Mesenchymal stem cell (in vitro differentiated cells and primary cell): Measurements from ENCODE around the gene RAB6A.

Experiments used
- DNase-seq: peaks from one replicate; pipeline ENCODE4 v3.0.0-alpha.2; 2013
- H2AFZ ChIP-seq: one replicate; pipeline ENCODE4 v1.6.1; 2013; ENCODE audit warnings: low read depth, mild to moderate bottlenecking, control low read depth, inconsistent platforms, low read length, moderate library complexity
- H2AK5ac ChIP-seq: 2 replicates; pipeline ENCODE4 v1.6.1; 2013; ENCODE audit warnings: low read length, moderate library complexity, mild to moderate bottlenecking, inconsistent platforms; ENCODE audit not compliant: severe bottlenecking
- H2BK120ac ChIP-seq: one replicate; pipeline ENCODE4 v1.6.1; 2013; ENCODE audit warnings: low read depth, mild to moderate bottlenecking, inconsistent platforms, low read length, moderate library complexity
- H2BK12ac ChIP-seq, 2 experiments: one replicate each; pipeline ENCODE4 v1.6.1; 2013; ENCODE audit warnings: inconsistent platforms in 2 of 2, low read length in 2 of 2, mild to moderate bottlenecking in 2 of 2, moderate library complexity in 2 of 2, control low read depth in 1 of 2
- H2BK15ac ChIP-seq: one replicate; pipeline ENCODE4 v1.6.1; 2013; ENCODE audit warnings: mild to moderate bottlenecking, low read depth, inconsistent platforms; ENCODE audit not compliant: poor library complexity, severe bottlenecking
- H2BK5ac ChIP-seq: 2 replicates; pipeline ENCODE4 v1.6.1; 2013; ENCODE audit warnings: low read depth, mild to moderate bottlenecking, low read length, control low read depth, inconsistent platforms; ENCODE audit not compliant: poor library complexity, severe bottlenecking
- H3K14ac ChIP-seq, 2 experiments: one replicate each; pipeline ENCODE4 v1.6.1; 2013; ENCODE audit warnings: inconsistent platforms in 2 of 2, low read length in 2 of 2, control low read depth in 1 of 2, mild to moderate bottlenecking in 1 of 2, moderate library complexity in 1 of 2
- H3K18ac ChIP-seq, 2 experiments: one replicate each; pipeline ENCODE4 v1.6.1; 2013; ENCODE audit warnings: inconsistent platforms in 2 of 2, low read length in 2 of 2, control low read depth in 1 of 2, low read depth in 1 of 2, mild to moderate bottlenecking in 1 of 2
- H3K23ac ChIP-seq, 2 experiments: one replicate each; pipeline ENCODE4 v1.6.1; 2013; ENCODE audit warnings: inconsistent platforms in 2 of 2, low read length in 2 of 2, mild to moderate bottlenecking in 2 of 2, moderate library complexity in 2 of 2, control low read depth in 1 of 2
- H3K27ac ChIP-seq: 2 replicates; pipeline ENCODE4 v1.5.1; 2013; ENCODE audit warnings: mild to moderate bottlenecking, moderate library complexity, low read length, control low read depth, inconsistent platforms; ENCODE audit not compliant: poor library complexity, severe bottlenecking
- H3K27me3 ChIP-seq, 2 experiments: 2 replicates each; pipeline versions ENCODE4 v1.6.1 to v1.7.0; 2013; ENCODE audit warnings: low read length in 2 of 2, mild to moderate bottlenecking in 2 of 2, moderate library complexity in 2 of 2, control low read depth in 1 of 2, inconsistent platforms in 1 of 2; ENCODE audit not compliant: control insufficient read depth in 1 of 2, insufficient read depth in 1 of 2
- H3K36me3 ChIP-seq, 2 experiments: 2 replicates each; pipeline versions ENCODE4 v1.6.1 to v1.7.0; 2013; ENCODE audit warnings: low read length in 2 of 2, control low read depth in 1 of 2, inconsistent platforms in 1 of 2, low read depth in 1 of 2, mild to moderate bottlenecking in 1 of 2; ENCODE audit not compliant: insufficient read depth in 2 of 2, control insufficient read depth in 1 of 2
- H3K4ac ChIP-seq, 2 experiments: one replicate each; pipeline ENCODE4 v1.6.1; 2013; ENCODE audit warnings: inconsistent platforms in 2 of 2, low read length in 2 of 2, mild to moderate bottlenecking in 2 of 2, moderate library complexity in 2 of 2, control low read depth in 1 of 2, low read depth in 1 of 2
- H3K4me1 ChIP-seq: 2 replicates; pipeline ENCODE4 v1.6.1; 2013; ENCODE audit warnings: low read depth, low read length, control low read depth; ENCODE audit not compliant: control insufficient read depth, insufficient read depth
- H3K4me2 ChIP-seq: 2 replicates; pipeline ENCODE4 v1.6.1; 2013; ENCODE audit warnings: low read length, mild to moderate bottlenecking, inconsistent platforms; ENCODE audit not compliant: poor library complexity, severe bottlenecking
- H3K4me3 ChIP-seq, 2 experiments: 2 replicates each; pipeline versions ENCODE4 v1.5.1 to v1.7.0; 2013; ENCODE audit warnings: low read length in 2 of 2, mild to moderate bottlenecking in 2 of 2, control low read depth in 1 of 2, low read depth in 1 of 2; ENCODE audit not compliant: insufficient read depth in 1 of 2
- H3K79me1 ChIP-seq: replicated peaks from 2 replicates; pipeline ENCODE4 v1.6.1; 2013; ENCODE audit warnings: mild to moderate bottlenecking, control low read depth, low read length, inconsistent platforms; ENCODE audit not compliant: poor library complexity, severe bottlenecking
- H3K9ac ChIP-seq: 2 replicates; pipeline ENCODE4 v1.7.0; 2013; ENCODE audit warnings: mild to moderate bottlenecking, low read length, moderate library complexity
- H3K9me3 ChIP-seq: 2 replicates; pipeline ENCODE4 v1.7.0; 2013; ENCODE audit warnings: mild to moderate bottlenecking, low read length; ENCODE audit not compliant: control insufficient read depth
- H4K8ac ChIP-seq: one replicate; pipeline ENCODE4 v1.6.1; 2013; ENCODE audit warnings: inconsistent platforms, mild to moderate bottlenecking, low read length, moderate library complexity
- H4K91ac ChIP-seq: one replicate; pipeline ENCODE4 v1.6.1; 2013; ENCODE audit warnings: mild to moderate bottlenecking, low read length, inconsistent platforms
- WGBS: methylation state at CpG from one replicate; pipeline ENCODE4 v1.1.7; 2013; ENCODE audit warnings: mixed read lengths; 5-methylcytosine and 5-hydroxymethylcytosine counted together

Gene RAB6A

DNA sequence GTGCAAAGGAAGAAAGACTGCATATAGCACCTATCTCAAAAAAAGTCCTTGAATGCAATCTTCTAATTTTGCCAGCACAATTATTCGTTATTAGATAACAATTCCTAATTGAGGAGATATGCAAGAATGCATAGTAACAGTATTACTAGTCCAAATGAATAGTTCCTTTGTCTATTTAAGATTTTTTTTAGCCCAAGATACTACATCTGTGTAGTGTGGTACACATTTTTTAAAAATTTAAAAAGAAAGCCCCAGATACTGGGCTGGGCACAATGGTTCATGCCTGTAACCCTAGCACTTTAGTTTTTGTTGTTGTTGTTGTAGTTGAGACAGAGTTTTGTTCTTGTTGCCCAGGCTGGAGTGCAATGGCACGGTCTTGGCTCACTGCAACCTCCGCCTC, 43.7 kb downstream of the RAB6A start:
- Histone ChIP-seq H2AK5ac (no peak overlapping the region), H2BK120ac (no peak overlapping the region), H3K23ac (no peak overlapping the region), H3K36me3 (peaks cover 16 to 72% of the 10 kb centered on the region in 2 experiments), H3K27me3 (no peaks in the 10 kb centered on the region), H3K79me1 (peaks cover 18% of the 10 kb centered on the region), H3K9ac (no peak overlapping the region), H2AFZ (no peak overlapping the region), H3K18ac (no peak overlapping the region), H3K4me2 (no peak overlapping the region), H3K27ac (no peak overlapping the region), H2BK15ac (no peak overlapping the region), H2BK12ac (no peak overlapping the region), H3K4ac (no peak overlapping the region), H4K8ac (no peak overlapping the region), H3K4me3 (no peak overlapping the region), H3K9me3 (no peaks in the 10 kb centered on the region), H4K91ac (no peak overlapping the region), H2BK5ac (no peak overlapping the region), H3K4me1 (no peaks in the 10 kb centered on the region), H3K14ac (no peak overlapping the region)
- WGBS, result 96% methylated on average over 2 of the region's 3 CpGs
- DNase-seq, result no peak

DNA sequence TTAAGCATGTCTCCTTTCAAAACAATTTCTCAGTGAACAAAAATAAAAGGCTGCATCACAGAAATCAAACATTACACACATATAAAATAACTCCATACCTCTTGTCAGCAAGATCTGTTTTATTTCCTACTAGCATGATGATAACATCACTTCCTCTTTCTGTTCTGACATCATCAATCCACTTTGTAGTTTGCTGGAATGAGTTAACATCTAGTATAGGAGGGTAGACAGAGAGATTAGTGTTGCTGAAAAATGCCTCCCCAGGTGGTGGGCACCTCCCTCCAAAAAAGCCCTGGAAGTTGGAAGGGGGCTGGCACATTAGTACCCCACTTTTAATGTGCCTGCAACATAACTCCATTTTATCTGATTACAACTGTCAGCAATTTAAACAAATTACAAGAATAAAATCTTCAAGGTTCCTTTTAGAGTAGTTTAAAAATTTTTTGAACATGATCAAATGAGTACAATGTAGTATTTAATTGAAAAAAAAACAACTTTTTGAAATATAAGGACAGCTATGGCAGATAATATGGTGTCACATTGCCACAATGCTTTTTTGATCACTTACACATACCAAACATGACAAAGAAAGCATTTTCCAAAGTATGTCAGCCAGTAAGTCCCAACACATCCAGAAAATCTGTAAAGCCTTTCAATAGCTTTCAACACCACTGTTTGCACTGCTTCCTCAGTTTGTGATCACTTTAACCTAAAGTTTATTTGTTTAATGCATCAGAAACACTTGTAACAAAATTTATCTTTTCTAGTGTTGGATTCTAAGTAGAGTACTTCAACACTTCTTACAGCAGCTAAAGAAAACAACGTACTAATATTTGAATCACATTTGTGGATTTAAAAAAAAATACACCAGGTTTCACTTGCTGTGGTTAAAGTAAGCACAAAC, 44.5 kb downstream of the RAB6A start:
- Histone ChIP-seq H2BK120ac (no peak overlapping the region), H3K4me3 (no peak overlapping the region), H2AK5ac (no peak overlapping the region), H3K79me1 (peaks cover 18% of the 10 kb centered on the region), H3K23ac (no peak overlapping the region), H2BK15ac (no peak overlapping the region), H4K91ac (no peak overlapping the region), H3K4me1 (no peaks in the 10 kb centered on the region), H3K9ac (no peak overlapping the region), H2BK12ac (no peak overlapping the region), H4K8ac (no peak overlapping the region), H3K4me2 (no peak overlapping the region), H3K9me3 (no peaks in the 10 kb centered on the region), H2AFZ (no peak overlapping the region), H3K27ac (no peak overlapping the region), H3K36me3 (peaks cover 16 to 79% of the 10 kb centered on the region in 2 experiments), H3K4ac (no peak overlapping the region), H3K14ac (no peak overlapping the region), H3K18ac (no peak overlapping the region), H3K27me3 (no peaks in the 10 kb centered on the region), H2BK5ac (no peak overlapping the region)
- 88% methylated on average over 1 of the region's 1 CpG for WGBS
- DNase-seq, result peak; percentile 29

DNA sequence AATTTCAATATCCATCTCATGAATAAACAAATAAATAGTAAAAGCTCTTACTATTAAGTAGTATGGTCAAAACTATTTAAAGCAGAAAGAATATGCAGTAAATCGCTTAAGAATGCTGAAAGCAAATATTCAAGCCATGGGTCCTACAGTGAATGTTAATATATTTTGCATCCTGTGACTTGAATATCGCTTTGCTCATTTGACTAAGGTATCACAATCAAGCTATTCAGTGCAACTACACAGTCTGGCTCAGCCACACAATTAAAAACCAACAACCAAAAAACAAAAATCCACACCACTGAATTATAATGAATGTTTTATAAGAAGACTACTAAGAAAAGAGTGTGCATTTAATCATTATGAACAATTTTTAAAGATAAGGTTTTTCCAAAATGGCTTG, 45.3 kb downstream of the RAB6A start:
- Histone ChIP-seq H3K9ac (no peak overlapping the region), H3K27me3 (no peaks in the 10 kb centered on the region), H3K4me1 (no peaks in the 10 kb centered on the region), H4K8ac (no peak overlapping the region), H3K4me2 (no peak overlapping the region), H3K36me3 (peaks cover 22 to 83% of the 10 kb centered on the region in 2 experiments), H3K27ac (no peak overlapping the region), H3K9me3 (no peaks in the 10 kb centered on the region), H2AFZ (no peak overlapping the region), H2BK15ac (no peak overlapping the region), H3K14ac (no peak overlapping the region), H3K4me3 (no peak overlapping the region), H4K91ac (no peak overlapping the region), H3K18ac (no peak overlapping the region), H2BK120ac (no peak overlapping the region), H3K23ac (no peak overlapping the region), H2AK5ac (no peak overlapping the region), H2BK12ac (no peak overlapping the region), H3K79me1 (peaks cover 23% of the 10 kb centered on the region), H3K4ac (no peak overlapping the region), H2BK5ac (no peak overlapping the region)
- no peak for DNase-seq
- 100% methylated on average over 2 of the region's 2 CpGs for WGBS

DNA sequence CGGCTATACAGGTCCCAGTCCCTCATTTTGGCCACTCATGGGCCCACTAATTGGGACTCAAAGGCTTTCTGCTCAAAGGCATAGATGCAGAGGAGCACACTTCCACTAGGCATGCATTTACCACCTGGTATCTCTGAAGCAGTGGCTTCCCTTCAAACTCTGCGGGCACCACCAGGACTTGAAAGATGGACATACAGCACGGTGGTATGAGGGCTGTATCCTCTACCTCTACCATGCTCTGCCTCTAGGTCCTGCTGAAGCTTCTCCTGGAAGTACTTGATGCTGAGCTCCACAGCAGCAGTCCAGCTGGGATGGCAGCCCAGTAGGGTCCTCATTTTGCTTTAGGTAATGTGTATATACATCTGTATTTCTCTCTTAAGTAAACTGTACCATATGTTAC, 49.9 kb downstream of the RAB6A start:
- 100% methylated on average over 3 of the region's 3 CpGs for WGBS

More for the DNA sequence above, 49.9 kb downstream of the RAB6A start:
- no peak overlapping the region for H2AFZ ChIP-seq
- H2BK12ac ChIP-seq, result no peak overlapping the region
- H4K8ac ChIP-seq, result peak overlapping the region; percentile 47
- no peak overlapping the region for H3K4me2 ChIP-seq
- peaks cover 14% of the 10 kb centered on the region for H3K79me1 ChIP-seq
- H3K4me1 ChIP-seq, result no peaks in the 10 kb centered on the region
- no peak overlapping the region for H3K23ac ChIP-seq
- H3K9ac ChIP-seq, result no peak overlapping the region
- no peaks in the 10 kb centered on the region for H3K9me3 ChIP-seq
- no peak overlapping the region for H3K4ac ChIP-seq
- peak overlapping the region; percentile 48 for H2BK15ac ChIP-seq
- H3K4me3 ChIP-seq, result no peak overlapping the region
- H2BK120ac ChIP-seq, result no peak overlapping the region
- no peak overlapping the region for H4K91ac ChIP-seq
- no peaks in the 10 kb centered on the region for H3K27me3 ChIP-seq
- DNase-seq, result no peak
- H2BK5ac ChIP-seq, result no peak overlapping the region
- H3K18ac ChIP-seq, result no peak overlapping the region
- H3K14ac ChIP-seq, result no peak overlapping the region
- H2AK5ac ChIP-seq, result no peak overlapping the region
- no peak overlapping the region for H3K27ac ChIP-seq
- H3K36me3 ChIP-seq, result peaks cover 18 to 79% of the 10 kb centered on the region in 2 experiments
